OCI-LY7 (cell line): ENCODE results near the gene SEMG1. TPM values are rescaled to one million over a fixed set of nuclear protein-coding genes. Genes with fewer than 3 reads are reported as not detected.
A peak's percentile ranks its signal among the peaks of the same experiment; 100 is the strongest.

ENCODE experiments used
- BruUV-seq: library from RNA; stranded (reverse); fragments of 400-500 nt; replicated peaks from 2 replicates; lab custom pipeline; 2021; lab: Mats Ljungman, UMichigan
- CTCF ChIA-PET: fragments of 300-600 bp; sonication (Branson Sonifier 250); formaldehyde crosslinking; loops from one replicate; lab custom pipeline; 2022; ENCODE audit warnings: antibody characterized with exemption; ENCODE audit not compliant: unreplicated experiment; lab: Charles Lee
- POLR2A ChIA-PET: fragments of 300-600 bp; sonication (Branson Sonifier 250); formaldehyde crosslinking; loops from one replicate; lab custom pipeline; 2022; ENCODE audit warnings: antibody characterized with exemption; lab: Charles Lee
- DNase-seq: peaks from one replicate; pipeline ENCODE4 v3.0.0-alpha.2; 2015; ENCODE audit warnings: low spot score
- H2AFZ ChIP-seq: fragments of 200-600 bp; sonication (generic), shearing (Covaris generic); 2 replicates; pipeline ENCODE4 v1.6.1; 2014; ENCODE audit warnings: mild to moderate bottlenecking, antibody characterized with exemption, low read length, moderate library complexity
- H3K27ac ChIP-seq: fragments of 200-600 bp; sonication (generic); 2 replicates; pipeline ENCODE4 v1.5.1; 2014; ENCODE audit warnings: mixed run types, low read depth, mild to moderate bottlenecking, moderate library complexity, low read length, inconsistent platforms; ENCODE audit not compliant: poor library complexity, severe bottlenecking
- H3K36me3 ChIP-seq: fragments of 200-600 bp; sonication (generic); 2 replicates; pipeline ENCODE4 v1.6.1; 2014; ENCODE audit warnings: mild to moderate bottlenecking, antibody characterized with exemption, low read length, moderate library complexity, mixed read lengths; ENCODE audit not compliant: insufficient read depth
- H3K4me1 ChIP-seq: fragments of 200-600 bp; sonication (generic); 2 replicates; pipeline ENCODE4 v1.5.1; 2014; ENCODE audit warnings: mild to moderate bottlenecking, low read length; ENCODE audit not compliant: insufficient read depth, poor library complexity, severe bottlenecking
- H3K4me2 ChIP-seq: fragments of 200-600 bp; sonication (generic); 2 replicates; pipeline ENCODE4 v1.6.1; 2014; ENCODE audit warnings: mild to moderate bottlenecking, low read length
- H3K4me3 ChIP-seq: fragments of 200-600 bp; sonication (generic); 2 replicates; pipeline ENCODE4 v1.5.1; 2014; ENCODE audit warnings: mild to moderate bottlenecking, low read depth, low read length; ENCODE audit not compliant: poor library complexity, severe bottlenecking
- H3K79me2 ChIP-seq: fragments of 200-600 bp; sonication (generic); 2 replicates; pipeline ENCODE4 v1.6.1; 2016; ENCODE audit warnings: low read depth, mild to moderate bottlenecking, low read length, moderate library complexity, mixed read lengths; ENCODE audit not compliant: insufficient read depth
- H3K9me2 ChIP-seq: fragments of 200-600 bp; sonication (generic); 2 replicates; pipeline ENCODE4 v1.6.1; 2016; ENCODE audit warnings: mild to moderate bottlenecking, low read length, mixed read lengths; ENCODE audit not compliant: insufficient read depth
- H3K9me3 ChIP-seq: fragments of 200-600 bp; sonication (generic); 2 replicates; pipeline ENCODE4 v1.6.1; 2014; ENCODE audit warnings: mild to moderate bottlenecking, mixed run types, low read length, mixed read lengths
- H4K20me1 ChIP-seq: fragments of 200-600 bp; sonication (generic); 2 replicates; pipeline ENCODE4 v1.6.1; 2014; ENCODE audit warnings: mild to moderate bottlenecking, antibody characterized with exemption, low read length, moderate library complexity, mixed read lengths; ENCODE audit not compliant: insufficient read depth
- CTCF ChIP-seq: fragments of 200-600 bp; sonication (generic); conservative IDR thresholded peaks from 2 replicates; pipeline ENCODE4 v1.5.1; 2014; ENCODE audit warnings: mild to moderate bottlenecking, antibody characterized with exemption, low read length, moderate library complexity, mixed read lengths
- EZH2phosphoT487 ChIP-seq: fragments of 200-600 bp; sonication (generic); IDR thresholded peaks from 2 replicates; pipeline ENCODE4 v1.6.1; 2018; ENCODE audit warnings: low read depth, borderline replicate concordance, mild to moderate bottlenecking, mixed run types, antibody characterized with exemption, low read length, moderate library complexity, mixed read lengths
- intact Hi-C: fragments of 100-400 bp; cut with micrococcal nuclease; formaldehyde crosslinking; loops from one replicate; pipeline ENCODE4 v1.10.0; 2022; ENCODE audit not compliant: unreplicated experiment
- total RNA-seq, 2 experiments: library from RNA; depleted of rRNA in 1 of 2; stranded (reverse); fragments of >200 nt in 1 of 2; shearing (Covaris generic) in 1 of 2; gene quantifications; 2 replicates each; pipeline ENCODE4 v1.2.3, GENCODE V29; 2014 to 2022

Gene SEMG1
- total RNA-seq, 2 experiments from 2014 or later: not detected

DNA sequence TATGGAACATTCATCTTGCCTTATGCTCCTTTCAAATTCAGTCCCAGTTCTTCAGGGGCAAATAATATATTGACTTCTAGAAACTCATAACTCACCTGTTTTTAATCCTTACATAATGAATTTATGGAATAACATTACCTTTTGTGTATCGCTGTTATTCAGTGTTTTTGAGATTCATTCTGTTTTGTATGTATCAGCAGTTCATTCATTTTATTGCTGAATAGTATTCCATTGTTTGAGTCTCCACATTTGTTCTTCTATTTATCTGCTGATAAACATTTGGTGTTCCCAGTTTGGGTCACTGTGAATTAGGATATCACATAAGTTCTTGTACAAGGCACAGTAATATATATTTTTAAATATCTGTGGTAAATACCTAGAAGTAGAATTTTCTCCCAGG, 19.5 kb downstream of the SEMG1 start:
- ChIA-PET POLR2A (no interaction called here), CTCF (no interaction called here)
- BruUV-seq: no TSS peak
- Histone ChIP-seq H3K9me3 (no peaks in the 10 kb centered on the region), H3K4me3 (no peak overlapping the region), H3K27ac (no peak overlapping the region), H3K36me3 (no peaks in the 10 kb centered on the region), H2AFZ (no peak overlapping the region), H3K4me2 (no peak overlapping the region), H4K20me1 (no peaks in the 10 kb centered on the region), H3K4me1 (no peaks in the 10 kb centered on the region), H3K79me2 (no peaks in the 10 kb centered on the region), H3K9me2 (no peaks in the 10 kb centered on the region)
- intact Hi-C loops: no loop called here
- no peak for DNase-seq
- no peak for TF ChIP-seq EZH2phosphoT487
- no peak for TF ChIP-seq CTCF

- H3K27ac ChIP-seq: no peak overlapping the region
- DNase-seq: peak; percentile 51
- H3K36me3 ChIP-seq: no peaks in the 10 kb centered on the region
- TF ChIP-seq EZH2phosphoT487 (no peak), CTCF (peak; percentile 82)
- no peak overlapping the region for H3K4me3 ChIP-seq
- H4K20me1 ChIP-seq: no peaks in the 10 kb centered on the region
- H3K4me1 ChIP-seq: no peaks in the 10 kb centered on the region
- no peaks in the 10 kb centered on the region for H3K9me2 ChIP-seq
- ChIA-PET CTCF (no interaction called here), POLR2A (no interaction called here)
- peak overlapping the region; percentile 16; the same call in 1 of the 2 replicates for H3K4me2 ChIP-seq
- H3K9me3 ChIP-seq: no peaks in the 10 kb centered on the region
- no TSS peak for BruUV-seq
- H3K79me2 ChIP-seq: no peaks in the 10 kb centered on the region
- intact Hi-C loops: no loop called here
- peak overlapping the region; percentile 97 for H2AFZ ChIP-seq
Measured at GRCh38 chr20:45229264-45230056, 22.6 kb downstream of the SEMG1 start.

GRCh38 chr20:45230631-45231030, 23.8 kb downstream of the SEMG1 start:
- Histone ChIP-seq H3K9me3 (no peaks in the 10 kb centered on the region), H3K4me3 (no peak overlapping the region), H2AFZ (no peak overlapping the region), H3K4me2 (no peak overlapping the region), H3K9me2 (no peaks in the 10 kb centered on the region), H4K20me1 (no peaks in the 10 kb centered on the region), H3K27ac (no peak overlapping the region), H3K36me3 (no peaks in the 10 kb centered on the region), H3K4me1 (no peaks in the 10 kb centered on the region), H3K79me2 (no peaks in the 10 kb centered on the region)
- CTCF ChIA-PET: no interaction called here
- no peak for TF ChIP-seq CTCF
- no peak for TF ChIP-seq EZH2phosphoT487
- no TSS peak for BruUV-seq
- POLR2A ChIA-PET: no interaction called here
- no peak for DNase-seq
- intact Hi-C loops: no loop called here
